Measurements from ENCODE around the gene BPI.

DNA sequence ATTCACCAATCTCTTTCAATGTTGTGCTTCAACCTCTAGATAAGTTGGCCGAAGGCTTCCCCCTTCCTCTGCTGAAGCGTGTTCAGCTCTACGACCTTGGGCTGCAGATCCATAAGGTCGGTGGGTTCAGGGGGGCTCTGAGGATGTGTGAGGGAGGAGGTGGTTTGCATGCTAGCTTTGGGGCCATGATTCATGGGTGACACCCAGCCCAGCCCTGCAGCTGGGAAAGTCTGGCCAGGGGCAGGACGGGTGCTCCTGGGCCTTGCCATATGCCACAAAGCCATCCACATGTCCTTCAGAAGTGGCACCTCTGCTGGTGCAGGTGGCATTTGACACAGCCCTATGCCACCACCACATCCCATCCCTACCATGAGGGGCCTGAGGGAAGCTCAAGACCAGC lies 69.9 kb downstream of the BPI start:
- TF ChIP-seq, protein P1, sequence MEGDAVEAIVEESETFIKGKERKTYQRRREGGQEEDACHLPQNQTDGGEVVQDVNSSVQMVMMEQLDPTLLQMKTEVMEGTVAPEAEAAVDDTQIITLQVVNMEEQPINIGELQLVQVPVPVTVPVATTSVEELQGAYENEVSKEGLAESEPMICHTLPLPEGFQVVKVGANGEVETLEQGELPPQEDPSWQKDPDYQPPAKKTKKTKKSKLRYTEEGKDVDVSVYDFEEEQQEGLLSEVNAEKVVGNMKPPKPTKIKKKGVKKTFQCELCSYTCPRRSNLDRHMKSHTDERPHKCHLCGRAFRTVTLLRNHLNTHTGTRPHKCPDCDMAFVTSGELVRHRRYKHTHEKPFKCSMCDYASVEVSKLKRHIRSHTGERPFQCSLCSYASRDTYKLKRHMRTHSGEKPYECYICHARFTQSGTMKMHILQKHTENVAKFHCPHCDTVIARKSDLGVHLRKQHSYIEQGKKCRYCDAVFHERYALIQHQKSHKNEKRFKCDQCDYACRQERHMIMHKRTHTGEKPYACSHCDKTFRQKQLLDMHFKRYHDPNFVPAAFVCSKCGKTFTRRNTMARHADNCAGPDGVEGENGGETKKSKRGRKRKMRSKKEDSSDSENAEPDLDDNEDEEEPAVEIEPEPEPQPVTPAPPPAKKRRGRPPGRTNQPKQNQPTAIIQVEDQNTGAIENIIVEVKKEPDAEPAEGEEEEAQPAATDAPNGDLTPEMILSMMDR (IDR thresholded peaks at IDR 0.05; ENCODE audit: low read depth, low read length), result no peak
- TF ChIP-seq EZH2phosphoT487 (IDR thresholded peaks at IDR 0.05; ENCODE audit: low read depth), result no peak
